Epithelial cell of esophagus (primary cell): ENCODE results near the gene EPHA5.
"Not testable (repeated sequence)": the region's sequence is repeated elsewhere in the genome, so short reads cannot be mapped to it uniquely, and the experiment has no call there.

Experiments used
- DNase-seq: peaks from one replicate; pipeline ENCODE4 v3.0.0; 2010; ENCODE audit warnings: low read depth
- H3K4me3 ChIP-seq: 2 replicates; pipeline ENCODE4 v1.5.1; 2011; ENCODE audit warnings: mild to moderate bottlenecking, low read length, control low read depth
- TF ChIP-seq, protein P1 (sequence below): IDR thresholded peaks from 2 replicates; pipeline ENCODE4 v1.5.1; 2011; ENCODE audit warnings: low read depth, mild to moderate bottlenecking, low read length, control low read depth, inconsistent platforms; ENCODE audit not compliant: insufficient read depth; ENCODE audit errors: missing control alignments

The EPHA5 gene

DNA sequence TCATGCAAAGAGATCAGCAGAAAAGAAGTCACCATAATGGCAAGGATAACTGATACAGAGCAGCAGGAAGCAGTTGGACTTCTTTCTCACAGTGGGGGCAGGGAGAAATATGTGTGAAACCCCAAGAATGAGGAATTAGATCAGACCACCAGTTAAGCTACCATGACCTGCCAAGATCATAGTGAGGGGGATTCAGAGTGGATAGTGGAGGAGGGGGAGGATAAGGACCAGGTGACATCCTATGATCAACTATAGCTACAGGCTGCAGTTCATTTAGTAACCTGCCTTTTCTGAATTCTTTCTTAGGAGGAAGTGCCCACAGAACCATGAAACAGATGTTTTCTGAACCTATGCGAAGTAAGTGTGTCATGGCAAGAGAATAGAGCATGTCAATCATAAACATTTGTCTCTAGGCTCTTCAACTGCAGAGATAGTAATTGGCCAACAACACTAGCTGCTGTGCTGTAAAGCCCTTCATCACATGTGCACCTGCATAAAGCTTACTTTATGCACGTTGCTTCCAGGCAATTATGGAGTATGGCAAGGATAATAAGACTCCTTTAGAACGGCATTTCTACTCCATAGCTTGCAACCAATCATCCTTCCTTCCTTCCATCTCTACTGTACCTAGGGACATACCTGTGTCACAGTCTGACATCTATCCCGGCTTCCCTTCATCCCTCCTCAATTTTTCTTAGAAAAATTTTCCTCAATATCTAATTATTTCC lies 329.7 kb downstream of the EPHA5 start:
- DNase-seq, result no peak
- H3K4me3 ChIP-seq, result no peak overlapping the region
- TF ChIP-seq, protein P1, sequence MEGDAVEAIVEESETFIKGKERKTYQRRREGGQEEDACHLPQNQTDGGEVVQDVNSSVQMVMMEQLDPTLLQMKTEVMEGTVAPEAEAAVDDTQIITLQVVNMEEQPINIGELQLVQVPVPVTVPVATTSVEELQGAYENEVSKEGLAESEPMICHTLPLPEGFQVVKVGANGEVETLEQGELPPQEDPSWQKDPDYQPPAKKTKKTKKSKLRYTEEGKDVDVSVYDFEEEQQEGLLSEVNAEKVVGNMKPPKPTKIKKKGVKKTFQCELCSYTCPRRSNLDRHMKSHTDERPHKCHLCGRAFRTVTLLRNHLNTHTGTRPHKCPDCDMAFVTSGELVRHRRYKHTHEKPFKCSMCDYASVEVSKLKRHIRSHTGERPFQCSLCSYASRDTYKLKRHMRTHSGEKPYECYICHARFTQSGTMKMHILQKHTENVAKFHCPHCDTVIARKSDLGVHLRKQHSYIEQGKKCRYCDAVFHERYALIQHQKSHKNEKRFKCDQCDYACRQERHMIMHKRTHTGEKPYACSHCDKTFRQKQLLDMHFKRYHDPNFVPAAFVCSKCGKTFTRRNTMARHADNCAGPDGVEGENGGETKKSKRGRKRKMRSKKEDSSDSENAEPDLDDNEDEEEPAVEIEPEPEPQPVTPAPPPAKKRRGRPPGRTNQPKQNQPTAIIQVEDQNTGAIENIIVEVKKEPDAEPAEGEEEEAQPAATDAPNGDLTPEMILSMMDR, result no peak

DNA sequence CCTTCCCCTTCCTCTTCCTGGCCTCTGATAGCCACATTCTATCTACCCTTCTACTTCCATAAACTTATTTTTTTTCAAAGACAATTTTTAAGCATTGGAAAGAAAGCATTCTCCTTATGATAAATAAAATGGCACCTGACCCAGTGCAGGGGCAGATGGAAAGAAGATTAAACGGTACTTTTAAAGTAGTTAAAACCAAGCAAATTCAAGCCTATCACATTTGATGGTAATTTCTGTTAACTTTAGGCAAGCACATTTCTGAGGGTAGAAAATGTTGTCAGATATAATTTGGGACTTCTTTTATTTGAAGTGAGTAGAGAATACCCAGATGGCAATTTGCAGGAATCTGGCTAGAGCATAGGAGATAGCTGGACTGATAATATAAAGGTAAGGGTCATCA lies 332.9 kb downstream of the EPHA5 start:
- TF ChIP-seq, protein P1, result no peak
- DNase-seq, result no peak
- H3K4me3 ChIP-seq, result no peak overlapping the region

DNA sequence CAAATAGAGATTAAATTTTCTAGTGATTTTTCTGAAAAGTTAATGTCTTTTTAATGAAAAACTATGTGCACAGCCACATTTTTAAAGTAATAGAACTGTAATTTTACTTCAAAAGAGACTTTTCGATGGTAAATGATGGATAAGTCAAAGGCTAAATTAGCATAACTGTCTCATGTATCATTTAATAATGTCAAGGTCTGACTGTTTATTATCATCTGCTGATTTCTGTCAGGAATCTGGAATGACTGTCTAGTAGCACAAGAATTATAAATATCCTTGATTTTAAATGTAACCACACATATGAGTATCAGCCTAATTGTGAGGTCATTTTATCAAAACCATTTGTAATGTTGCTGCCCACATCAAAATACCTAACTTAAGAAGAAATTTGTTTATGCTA lies 333.8 kb downstream of the EPHA5 start:
- DNase-seq, result no peak
- TF ChIP-seq, protein P1, result no peak
- no peak overlapping the region for H3K4me3 ChIP-seq

DNA sequence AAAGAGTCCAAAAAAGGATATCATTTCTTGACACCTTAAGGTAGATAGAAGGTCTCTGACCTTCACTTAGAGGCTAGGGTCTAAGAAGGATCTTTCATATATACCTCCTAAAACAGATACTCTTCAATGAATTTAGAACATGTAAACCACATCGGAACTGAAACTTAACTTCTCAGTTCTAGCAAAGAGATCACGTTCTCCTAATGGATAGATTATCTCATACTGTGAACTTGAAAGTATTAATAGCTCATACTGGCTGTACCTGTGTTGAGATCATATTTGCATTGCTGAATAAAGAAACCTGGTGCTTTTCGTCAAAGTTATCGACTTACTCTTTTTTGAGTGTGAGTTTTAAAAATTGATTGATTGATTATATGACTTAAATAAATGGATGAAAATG lies 353.8 kb downstream of the EPHA5 start:
- no peak overlapping the region for H3K4me3 ChIP-seq
- DNase-seq, result no peak
- TF ChIP-seq, protein P1, result no peak

DNA sequence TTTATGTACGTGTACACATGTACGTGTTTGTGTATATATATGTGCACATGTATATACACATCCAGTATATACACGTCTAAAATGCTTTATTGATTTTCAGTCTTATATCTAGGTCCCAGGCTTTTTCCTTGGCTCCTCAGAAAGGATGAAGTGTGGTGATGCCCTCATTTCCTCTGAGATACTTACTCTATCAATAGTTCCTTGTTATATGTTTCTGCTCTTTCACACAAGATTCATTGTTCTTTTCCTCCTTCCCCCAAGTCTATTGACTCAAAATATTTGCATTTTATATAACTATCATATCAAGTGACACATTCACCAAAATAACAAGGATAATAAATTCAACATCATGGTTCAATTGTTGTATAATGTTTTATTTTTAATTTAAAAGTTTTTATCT lies 359.2 kb downstream of the EPHA5 start:
- TF ChIP-seq, protein P1, result no peak
- no peak overlapping the region for H3K4me3 ChIP-seq
- no peak for DNase-seq

DNA sequence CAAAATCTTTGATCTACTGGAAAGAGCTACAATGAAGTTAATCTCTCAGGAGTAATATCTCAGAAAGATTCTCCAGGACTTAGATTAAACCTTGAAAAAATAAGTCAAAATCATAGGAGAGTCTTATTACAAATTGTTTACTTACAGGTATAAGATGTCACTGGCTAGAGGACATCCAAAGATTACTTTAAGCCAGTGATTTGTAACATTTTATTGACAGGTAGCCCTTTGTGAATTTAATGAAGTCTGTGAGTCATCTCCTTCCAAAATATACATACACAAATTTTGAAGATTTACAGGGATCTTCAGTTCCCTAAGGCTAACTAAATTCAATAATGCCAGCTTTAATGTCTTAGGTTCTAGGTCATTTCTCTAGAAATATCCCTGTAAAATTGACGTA lies 359.7 kb downstream of the EPHA5 start:
- no peak for DNase-seq
- no peak overlapping the region for H3K4me3 ChIP-seq
- TF ChIP-seq, protein P1, result no peak

DNA sequence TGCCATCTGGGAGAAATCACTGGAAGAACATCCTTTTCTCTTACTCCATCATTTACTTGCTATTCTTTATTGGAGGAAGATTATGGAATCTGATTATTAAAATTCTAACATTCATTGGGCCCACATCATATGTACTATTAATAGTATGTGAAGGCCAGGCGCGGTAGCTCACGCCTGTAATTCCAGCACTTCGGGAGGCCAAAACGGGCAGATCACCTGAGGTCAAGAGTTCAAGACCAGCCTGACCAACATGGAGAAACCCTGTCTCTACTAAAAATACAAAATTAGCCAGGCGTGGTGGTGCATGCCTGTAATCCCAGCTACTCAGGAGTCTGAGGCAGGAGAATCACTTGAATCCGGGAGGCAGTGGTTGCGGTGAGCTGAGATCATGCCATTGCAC lies 361.7 kb downstream of the EPHA5 start:
- not testable (repeated sequence) for H3K4me3 ChIP-seq, DNase-seq
